Activated CD4-positive, alpha-beta memory T cell treated with anti-CD3 and anti-CD28 coated beads for 36 hours (primary cell): ENCODE results near the gene BHLHE23. TPM values are rescaled to one million over a fixed set of nuclear protein-coding genes. Genes with fewer than 3 reads are reported as not detected.

ENCODE experiments used
- CTCF ChIA-PET: fragments of 350-600 bp; sonication (Branson Sonifier 250); formaldehyde crosslinking; loops from one replicate; lab custom pipeline; 2021; ENCODE audit warnings: antibody characterized with exemption, inconsistent platforms; lab: Charles Lee
- POLR2A ChIA-PET: fragments of 350-600 bp; sonication (Branson Sonifier 250); formaldehyde crosslinking; loops from one replicate; lab custom pipeline; 2021; ENCODE audit warnings: antibody characterized with exemption; lab: Charles Lee
- DNase-seq: peaks from one replicate; pipeline ENCODE4 v3.0.0-alpha.2; 2020
- H3K27ac Mint-ChIP-seq: one replicate; pipeline ENCODE4 v1.8.0; 2021; ENCODE audit warnings: mixed read lengths
- H3K27me3 Mint-ChIP-seq: one replicate; pipeline ENCODE4 v1.8.0; 2021; ENCODE audit warnings: mixed read lengths
- H3K36me3 Mint-ChIP-seq: one replicate; pipeline ENCODE4 v1.8.0; 2021; ENCODE audit warnings: mixed read lengths
- H3K4me1 Mint-ChIP-seq: one replicate; pipeline ENCODE4 v1.8.0; 2021; ENCODE audit warnings: low read depth, mixed read lengths
- H3K4me3 Mint-ChIP-seq: one replicate; pipeline ENCODE4 v1.8.0; 2021; ENCODE audit warnings: mild to moderate bottlenecking, mixed read lengths
- H3K9me3 Mint-ChIP-seq: one replicate; pipeline ENCODE4 v1.8.0; 2021; ENCODE audit warnings: mixed read lengths
- intact Hi-C: fragments of 100-400 bp; cut with micrococcal nuclease; formaldehyde crosslinking; loops from one replicate; pipeline ENCODE4 v1.15.1; 2023
- total RNA-seq, 2 experiments: library from RNA; stranded (reverse); gene quantifications; one replicate each; pipeline ENCODE4 v1.2.3, GENCODE V29; 2021

The BHLHE23 gene
- total RNA-seq, 2 experiments from 2014 or later: not detected

- no peak for DNase-seq
- H3K36me3 Mint-ChIP-seq: no peaks in the 10 kb centered on the region
- H3K4me1 Mint-ChIP-seq: peaks cover 13% of the 10 kb centered on the region
- H3K9me3 Mint-ChIP-seq: no peaks in the 10 kb centered on the region
- intact Hi-C loops: no loop called here
- H3K27me3 Mint-ChIP-seq: peaks cover 41% of the 10 kb centered on the region
- H3K27ac Mint-ChIP-seq: no peak overlapping the region
- ChIA-PET POLR2A (no interaction called here), CTCF (interaction anchor here (1.2 to 2.1 kb wide), 4 partner anchors 8 to 38 kb away, joined by 4 to 11 read pairs (median 8); partner anchors contain the start of gene BHLHE23)
- no peak overlapping the region for H3K4me3 Mint-ChIP-seq
Observed at GRCh38 chr20:62971211-62971949, 35.4 kb downstream of the BHLHE23 start.

GRCh38 chr20:62970307-62971210 is 36.2 kb downstream of the BHLHE23 start:
- no peak overlapping the region for H3K4me3 Mint-ChIP-seq

GRCh38 chr20:62969939-62970306 is 36.8 kb downstream of the BHLHE23 start:
- ChIA-PET CTCF (interaction anchor here (1.5 to 2.1 kb wide), 3 partner anchors 10 to 39 kb away, joined by 4 to 7 read pairs (median 4); partner anchors contain the start of gene BHLHE23), POLR2A (no interaction called here)
- Mint-ChIP-seq H3K4me3 (no peak overlapping the region), H3K27me3 (peaks cover 29% of the 10 kb centered on the region), H3K4me1 (peaks cover 10% of the 10 kb centered on the region), H3K27ac (no peak overlapping the region), H3K9me3 (no peaks in the 10 kb centered on the region), H3K36me3 (no peaks in the 10 kb centered on the region)
- intact Hi-C loops: no loop called here
- DNase-seq: no peak

More at GRCh38 chr20:62970307-62971210, 36.2 kb downstream of the BHLHE23 start:
- DNase-seq: no peak
- ChIA-PET POLR2A (no interaction called here), CTCF (interaction anchor here (1.2 to 2.1 kb wide), 3 partner anchors 9 to 38 kb away, joined by 4 to 8 read pairs (median 7); partner anchors contain the start of gene BHLHE23)
- intact Hi-C loops: no loop called here
- Mint-ChIP-seq H3K36me3 (no peaks in the 10 kb centered on the region), H3K27me3 (peaks cover 33% of the 10 kb centered on the region), H3K9me3 (no peaks in the 10 kb centered on the region), H3K27ac (no peak overlapping the region), H3K4me1 (peaks cover 10% of the 10 kb centered on the region)

GRCh38 chr20:62969179-62969760 is 37.5 kb downstream of the BHLHE23 start:
- Mint-ChIP-seq H3K4me1 (peaks cover 10% of the 10 kb centered on the region), H3K9me3 (no peaks in the 10 kb centered on the region), H3K4me3 (no peak overlapping the region), H3K27me3 (peaks cover 22% of the 10 kb centered on the region), H3K36me3 (no peaks in the 10 kb centered on the region), H3K27ac (no peak overlapping the region)
- intact Hi-C loops: no loop called here
- DNase-seq: no peak
- ChIA-PET CTCF (interaction anchor here (1.9 to 2.1 kb wide), 2 partner anchors 38 to 40 kb away, joined by 4 to 7 read pairs; partner anchors contain the start of gene BHLHE23), POLR2A (no interaction called here)

- H3K4me1 Mint-ChIP-seq: peaks cover 10% of the 10 kb centered on the region
- CTCF ChIA-PET: interaction anchor here (1.9 kb wide), 1 partner anchor 40 kb away, joined by 4 read pairs; no protein-coding TSS in a partner anchor
- POLR2A ChIA-PET: no interaction called here
- no peak for DNase-seq
- peaks cover 18% of the 10 kb centered on the region for H3K27me3 Mint-ChIP-seq
- H3K36me3 Mint-ChIP-seq: no peaks in the 10 kb centered on the region
- H3K4me3 Mint-ChIP-seq: no peak overlapping the region
- intact Hi-C loops: no loop called here
- H3K9me3 Mint-ChIP-seq: no peaks in the 10 kb centered on the region
- H3K27ac Mint-ChIP-seq: no peak overlapping the region
Observed at GRCh38 chr20:62968378-62969178, 38.2 kb downstream of the BHLHE23 start.

GRCh38 chr20:62967628-62968351 is 39.0 kb downstream of the BHLHE23 start:
- intact Hi-C loops: no loop called here
- ChIA-PET CTCF (no interaction called here), POLR2A (no interaction called here)
- peaks cover 10% of the 10 kb centered on the region for H3K4me1 Mint-ChIP-seq
- H3K4me3 Mint-ChIP-seq: no peak overlapping the region
- no peak overlapping the region for H3K27ac Mint-ChIP-seq
- H3K27me3 Mint-ChIP-seq: peaks cover 14% of the 10 kb centered on the region
- no peaks in the 10 kb centered on the region for H3K9me3 Mint-ChIP-seq
- no peaks in the 10 kb centered on the region for H3K36me3 Mint-ChIP-seq
- no peak for DNase-seq

- POLR2A ChIA-PET: no interaction called here
- CTCF ChIA-PET: no interaction called here
- intact Hi-C loops: no loop called here
Observed at GRCh38 chr20:62967149-62967501, 39.6 kb downstream of the BHLHE23 start.

GRCh38 chr20:62966212-62967148 is 40.3 kb downstream of the BHLHE23 start:
- CTCF ChIA-PET: interaction anchor here (1.1 kb wide), 1 partner anchor 42 kb away, joined by 4 read pairs; no protein-coding TSS in a partner anchor
- H3K4me1 Mint-ChIP-seq: no peaks in the 10 kb centered on the region

More at GRCh38 chr20:62967149-62967501, 39.6 kb downstream of the BHLHE23 start:
- Mint-ChIP-seq H3K27ac (no peak overlapping the region), H3K9me3 (no peaks in the 10 kb centered on the region), H3K4me3 (no peak overlapping the region), H3K4me1 (peaks cover 5% of the 10 kb centered on the region), H3K27me3 (peaks cover 9% of the 10 kb centered on the region), H3K36me3 (no peaks in the 10 kb centered on the region)
- DNase-seq: no peak

GRCh38 chr20:62965363-62965771 is 41.4 kb downstream of the BHLHE23 start:
- H3K36me3 Mint-ChIP-seq: no peaks in the 10 kb centered on the region
- POLR2A ChIA-PET: no interaction called here
- no peak overlapping the region for H3K4me3 Mint-ChIP-seq
- CTCF ChIA-PET: interaction anchor here (1.1 kb wide), 1 partner anchor 43 kb away, joined by 4 read pairs; no protein-coding TSS in a partner anchor
- no peaks in the 10 kb centered on the region for H3K4me1 Mint-ChIP-seq
- H3K27me3 Mint-ChIP-seq: no peaks in the 10 kb centered on the region
- no peaks in the 10 kb centered on the region for H3K9me3 Mint-ChIP-seq
- intact Hi-C loops: no loop called here
- DNase-seq: no peak
- H3K27ac Mint-ChIP-seq: no peak overlapping the region

More at GRCh38 chr20:62966212-62967148, 40.3 kb downstream of the BHLHE23 start:
- no peaks in the 10 kb centered on the region for H3K9me3 Mint-ChIP-seq
- H3K27me3 Mint-ChIP-seq: peaks cover 3% of the 10 kb centered on the region
- no peaks in the 10 kb centered on the region for H3K36me3 Mint-ChIP-seq
- no peak overlapping the region for H3K27ac Mint-ChIP-seq
- POLR2A ChIA-PET: no interaction called here
- H3K4me3 Mint-ChIP-seq: no peak overlapping the region
- DNase-seq: no peak
- intact Hi-C loops: no loop called here

- DNase-seq: no peak
- no peaks in the 10 kb centered on the region for H3K27me3 Mint-ChIP-seq
- H3K36me3 Mint-ChIP-seq: no peaks in the 10 kb centered on the region
- intact Hi-C loops: no loop called here
- ChIA-PET CTCF (no interaction called here), POLR2A (no interaction called here)
- no peaks in the 10 kb centered on the region for H3K4me1 Mint-ChIP-seq
- no peaks in the 10 kb centered on the region for H3K9me3 Mint-ChIP-seq
- no peak overlapping the region for H3K4me3 Mint-ChIP-seq
- H3K27ac Mint-ChIP-seq: no peak overlapping the region
Observed at GRCh38 chr20:62964700-62965099, 42.1 kb downstream of the BHLHE23 start.
